GM12865 (cell line): ENCODE measurements around the gene OCA2.

Experiments used
- DNase-seq: peaks from one replicate; pipeline ENCODE4 v3.0.0; 2010; ENCODE audit warnings: low read depth
- H3K4me3 ChIP-seq: 2 replicates; pipeline ENCODE4 v1.5.1; 2011; ENCODE audit warnings: mild to moderate bottlenecking, low read depth, low read length, control low read depth
- TF ChIP-seq, protein P1 (sequence below): IDR thresholded peaks from 2 replicates; pipeline ENCODE4 v1.5.1; 2011; ENCODE audit warnings: low read length, control low read depth, low read depth, inconsistent platforms; ENCODE audit not compliant: insufficient read depth; ENCODE audit errors: missing control alignments

OCA2 gene

DNA sequence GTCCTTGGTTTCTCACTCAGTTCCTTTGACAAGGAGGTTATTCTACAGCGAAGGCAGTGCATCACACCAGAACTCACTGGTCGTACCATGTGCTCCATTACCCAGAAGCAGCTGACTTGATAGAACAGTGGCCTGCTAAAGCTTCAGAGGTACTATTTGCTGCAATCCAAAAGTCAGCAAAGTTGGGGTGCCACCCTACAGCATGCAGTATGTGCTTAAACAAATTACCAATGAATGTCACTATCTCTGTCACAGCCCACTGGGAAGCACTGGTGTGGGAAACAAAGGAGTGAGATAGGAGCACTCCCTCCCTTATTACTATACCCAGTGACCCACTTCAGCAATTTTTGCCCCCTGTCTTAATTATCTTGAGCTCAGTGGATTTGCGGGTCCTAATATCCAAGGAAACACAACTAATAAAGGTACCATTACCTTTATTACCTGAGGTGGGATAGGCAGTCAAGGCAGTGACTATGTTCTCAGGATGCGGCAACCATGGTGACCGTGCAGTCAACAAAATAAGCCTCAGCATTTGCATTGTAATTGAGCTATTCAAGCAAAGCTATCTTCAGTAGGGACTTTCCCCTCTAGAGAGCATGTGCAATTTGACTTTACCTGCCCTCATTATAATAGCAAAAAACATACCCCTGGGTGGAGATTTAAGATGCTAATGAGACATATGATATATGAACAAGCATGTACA is 199.4 kb downstream of the OCA2 start:
- DNase-seq: no peak
- H3K4me3 ChIP-seq: no peak overlapping the region
- TF ChIP-seq, protein P1, sequence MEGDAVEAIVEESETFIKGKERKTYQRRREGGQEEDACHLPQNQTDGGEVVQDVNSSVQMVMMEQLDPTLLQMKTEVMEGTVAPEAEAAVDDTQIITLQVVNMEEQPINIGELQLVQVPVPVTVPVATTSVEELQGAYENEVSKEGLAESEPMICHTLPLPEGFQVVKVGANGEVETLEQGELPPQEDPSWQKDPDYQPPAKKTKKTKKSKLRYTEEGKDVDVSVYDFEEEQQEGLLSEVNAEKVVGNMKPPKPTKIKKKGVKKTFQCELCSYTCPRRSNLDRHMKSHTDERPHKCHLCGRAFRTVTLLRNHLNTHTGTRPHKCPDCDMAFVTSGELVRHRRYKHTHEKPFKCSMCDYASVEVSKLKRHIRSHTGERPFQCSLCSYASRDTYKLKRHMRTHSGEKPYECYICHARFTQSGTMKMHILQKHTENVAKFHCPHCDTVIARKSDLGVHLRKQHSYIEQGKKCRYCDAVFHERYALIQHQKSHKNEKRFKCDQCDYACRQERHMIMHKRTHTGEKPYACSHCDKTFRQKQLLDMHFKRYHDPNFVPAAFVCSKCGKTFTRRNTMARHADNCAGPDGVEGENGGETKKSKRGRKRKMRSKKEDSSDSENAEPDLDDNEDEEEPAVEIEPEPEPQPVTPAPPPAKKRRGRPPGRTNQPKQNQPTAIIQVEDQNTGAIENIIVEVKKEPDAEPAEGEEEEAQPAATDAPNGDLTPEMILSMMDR: no peak

DNA sequence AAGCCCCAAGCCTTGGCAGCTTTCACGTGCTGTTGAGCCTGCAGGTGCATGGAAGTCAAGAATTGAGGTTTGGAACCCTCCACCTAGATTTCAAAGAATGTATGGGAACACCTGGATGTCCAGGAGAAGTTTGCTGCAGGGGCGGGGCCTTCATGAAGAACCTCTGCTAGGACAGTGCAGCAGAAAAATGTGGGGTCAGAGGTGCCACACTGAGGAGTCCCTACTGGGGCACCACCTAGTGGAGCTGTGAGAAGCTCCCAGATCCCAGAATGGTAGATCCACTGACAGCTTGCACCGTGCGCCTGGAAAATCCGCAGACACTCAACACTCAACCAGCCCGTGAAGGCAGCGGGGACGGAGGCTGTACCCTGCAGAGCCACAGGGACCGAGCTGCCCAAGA is 201.6 kb downstream of the OCA2 start:
- TF ChIP-seq, protein P1: no peak
- DNase-seq: no peak
- H3K4me3 ChIP-seq: no peak overlapping the region

DNA sequence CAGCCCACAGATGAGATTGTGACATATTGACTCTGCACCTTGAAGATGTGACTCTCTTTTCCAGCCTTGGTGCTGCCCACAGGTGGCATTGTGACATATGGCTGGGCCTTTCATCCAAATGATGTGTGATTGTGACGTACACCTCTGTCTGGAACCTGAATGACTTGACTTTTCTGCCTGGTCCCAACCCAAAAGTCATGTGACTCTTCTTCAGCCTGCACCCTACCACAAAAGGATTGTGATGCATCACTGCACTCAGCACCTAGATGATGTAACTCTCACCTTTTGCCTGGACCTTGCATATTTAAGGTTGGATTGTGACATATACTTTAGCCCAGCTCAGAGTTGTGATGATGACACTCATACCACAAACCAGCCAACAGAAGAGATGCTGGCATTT is 204.5 kb downstream of the OCA2 start:
- no peak for DNase-seq
- TF ChIP-seq, protein P1: no peak
- no peak overlapping the region for H3K4me3 ChIP-seq

DNA sequence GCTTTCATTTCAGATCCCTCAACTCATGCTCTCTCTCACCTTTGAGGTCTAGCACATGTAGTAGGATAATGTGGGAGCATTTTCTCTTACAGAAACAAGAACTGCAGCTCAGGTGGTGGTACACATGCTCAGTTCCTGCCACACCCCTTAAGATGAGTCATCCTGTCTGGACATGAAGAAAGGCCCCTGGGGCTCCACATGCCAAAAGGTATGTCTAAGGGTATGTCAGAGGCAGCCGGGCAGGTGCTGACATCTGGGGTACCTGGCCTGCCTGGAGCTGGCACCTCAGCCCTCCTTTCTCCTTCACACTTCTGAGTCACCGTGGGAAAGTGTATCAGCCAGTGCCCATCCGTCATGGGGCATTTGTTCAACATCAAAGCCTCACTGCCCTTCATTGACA is 209.9 kb downstream of the OCA2 start:
- no peak for DNase-seq
- TF ChIP-seq, protein P1: no peak
- H3K4me3 ChIP-seq: no peak overlapping the region

DNA sequence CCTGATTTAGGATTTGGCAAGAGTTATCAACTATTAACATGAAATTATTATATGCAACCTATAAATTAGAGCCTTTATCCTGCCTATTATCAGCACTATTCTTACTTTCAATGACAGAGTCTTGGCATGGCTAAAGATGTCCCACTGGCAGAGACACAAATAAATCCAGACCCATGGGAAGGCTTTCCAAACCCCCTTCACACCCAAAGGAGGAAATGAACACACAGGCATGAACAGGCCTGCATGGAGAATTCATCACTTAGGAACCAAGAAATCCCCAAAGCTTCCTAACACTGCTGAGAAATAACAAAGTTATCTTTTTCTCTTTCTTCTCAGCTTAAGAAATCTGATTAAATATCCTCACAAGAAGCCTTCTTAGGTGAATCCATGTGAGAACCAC is 213.9 kb downstream of the OCA2 start:
- no peak for DNase-seq
- TF ChIP-seq, protein P1: no peak
- H3K4me3 ChIP-seq: no peak overlapping the region

DNA sequence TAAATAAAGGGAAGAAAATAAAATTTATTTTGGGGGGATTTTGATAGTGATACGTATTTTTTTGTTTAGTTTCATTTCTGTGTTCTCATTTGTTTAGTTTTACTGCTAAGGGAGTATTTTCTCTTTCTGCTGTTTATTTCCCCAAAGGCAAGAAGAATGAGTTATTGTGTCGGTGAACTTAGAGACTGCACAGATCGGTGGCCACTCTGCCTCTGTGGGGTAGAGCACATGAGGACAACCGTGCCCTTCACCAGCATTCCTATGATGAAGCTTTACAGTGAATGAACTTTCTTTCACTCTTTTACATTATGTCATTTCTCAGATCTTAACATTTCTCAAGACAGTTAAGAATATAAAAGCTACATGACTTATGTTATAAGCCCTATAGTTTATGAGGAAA is 214.4 kb downstream of the OCA2 start:
- TF ChIP-seq, protein P1: no peak
- no peak for DNase-seq
- H3K4me3 ChIP-seq: no peak overlapping the region

DNA sequence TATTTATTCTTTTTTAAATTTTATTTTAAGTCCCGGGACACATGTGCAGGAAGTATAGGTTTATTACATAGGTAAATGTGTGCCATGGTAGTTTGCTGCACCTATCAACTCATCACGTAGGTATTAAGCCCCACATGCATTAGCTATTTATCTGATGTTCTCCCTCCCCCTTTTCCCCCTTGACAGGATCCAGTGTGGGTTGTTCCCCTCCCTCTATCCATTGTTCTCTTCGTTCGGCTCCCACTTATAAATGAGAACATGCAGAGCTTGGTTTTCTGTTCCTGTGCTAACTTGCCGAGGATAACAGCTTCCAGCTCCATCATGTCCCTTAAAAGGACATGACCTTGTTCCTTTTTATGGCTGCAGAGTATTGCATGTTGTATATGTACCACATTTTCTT is 220.3 kb downstream of the OCA2 start:
- TF ChIP-seq, protein P1: no peak
- no peak for DNase-seq
- H3K4me3 ChIP-seq: no peak overlapping the region
